Measurements from ENCODE around the gene SYNGR3.
A peak's percentile ranks its signal among the peaks of the same experiment; 100 is the strongest.

Gene SYNGR3

GRCh38 chr16:2028146-2028545 lies 38.4 kb downstream of the SYNGR3 start:
- Histone ChIP-seq H3K27me3 (ENCODE audit: control insufficient read depth, insufficient read depth, low read length) (no peaks in the 10 kb centered on the region), H3K4me3 (ENCODE audit: low read depth, low read length) (no peak overlapping the region), H3K27ac (no peak overlapping the region), H3K9me3 (ENCODE audit: control insufficient read depth, low read length) (no peaks in the 10 kb centered on the region), H3K79me2 (no peaks in the 10 kb centered on the region), H3K36me3 (ENCODE audit: control insufficient read depth, insufficient read depth, low read length) (no peaks in the 10 kb centered on the region), H3K4me2 (ENCODE audit: low read length) (no peak overlapping the region), H2AFZ (no peak overlapping the region), H3K9ac (no peak overlapping the region), H3K4me1 (peaks cover 2% of the 10 kb centered on the region)
- TF ChIP-seq, protein P1, sequence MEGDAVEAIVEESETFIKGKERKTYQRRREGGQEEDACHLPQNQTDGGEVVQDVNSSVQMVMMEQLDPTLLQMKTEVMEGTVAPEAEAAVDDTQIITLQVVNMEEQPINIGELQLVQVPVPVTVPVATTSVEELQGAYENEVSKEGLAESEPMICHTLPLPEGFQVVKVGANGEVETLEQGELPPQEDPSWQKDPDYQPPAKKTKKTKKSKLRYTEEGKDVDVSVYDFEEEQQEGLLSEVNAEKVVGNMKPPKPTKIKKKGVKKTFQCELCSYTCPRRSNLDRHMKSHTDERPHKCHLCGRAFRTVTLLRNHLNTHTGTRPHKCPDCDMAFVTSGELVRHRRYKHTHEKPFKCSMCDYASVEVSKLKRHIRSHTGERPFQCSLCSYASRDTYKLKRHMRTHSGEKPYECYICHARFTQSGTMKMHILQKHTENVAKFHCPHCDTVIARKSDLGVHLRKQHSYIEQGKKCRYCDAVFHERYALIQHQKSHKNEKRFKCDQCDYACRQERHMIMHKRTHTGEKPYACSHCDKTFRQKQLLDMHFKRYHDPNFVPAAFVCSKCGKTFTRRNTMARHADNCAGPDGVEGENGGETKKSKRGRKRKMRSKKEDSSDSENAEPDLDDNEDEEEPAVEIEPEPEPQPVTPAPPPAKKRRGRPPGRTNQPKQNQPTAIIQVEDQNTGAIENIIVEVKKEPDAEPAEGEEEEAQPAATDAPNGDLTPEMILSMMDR (IDR thresholded peaks at IDR 0.05) = no peak

DNA sequence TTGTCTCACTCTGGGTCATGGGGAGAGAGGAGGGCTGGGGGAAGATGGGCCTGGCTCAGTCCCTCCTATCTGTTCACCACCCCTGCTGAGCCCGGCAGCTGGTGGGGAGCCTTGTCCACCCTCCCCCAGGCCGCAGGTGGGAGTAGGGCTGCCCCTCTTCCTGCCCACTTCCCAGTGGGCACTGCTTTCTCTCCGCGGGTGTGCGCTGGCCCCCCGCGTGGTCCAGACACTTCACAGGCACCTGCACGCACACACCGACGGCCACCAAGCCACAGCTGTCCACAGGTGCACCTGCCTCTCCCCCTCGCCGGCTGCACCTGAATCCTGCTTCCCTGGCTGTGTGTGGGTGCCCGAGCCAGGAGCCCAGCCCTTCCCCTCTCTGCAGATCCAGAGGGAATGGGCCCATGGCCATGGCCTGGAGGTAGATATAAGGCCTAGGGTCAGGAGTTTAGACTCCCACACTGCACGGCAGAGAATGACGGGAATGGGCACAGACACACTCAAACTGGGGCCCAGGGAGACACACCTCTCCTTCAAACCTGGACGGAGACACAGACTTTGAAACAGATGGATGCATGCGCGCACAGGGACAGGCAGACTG lies 39.0 kb downstream of the SYNGR3 start:
- Histone ChIP-seq H3K4me2 (ENCODE audit: low read length) (no peak overlapping the region), H2AFZ (no peak overlapping the region), H3K79me2 (no peaks in the 10 kb centered on the region), H3K9me3 (ENCODE audit: control insufficient read depth, low read length) (no peaks in the 10 kb centered on the region), H3K27me3 (ENCODE audit: control insufficient read depth, insufficient read depth, low read length) (no peaks in the 10 kb centered on the region), H3K4me1 (peaks cover 2% of the 10 kb centered on the region), H3K27ac (no peak overlapping the region), H3K36me3 (ENCODE audit: control insufficient read depth, insufficient read depth, low read length) (no peaks in the 10 kb centered on the region), H3K9ac (no peak overlapping the region), H3K4me3 (ENCODE audit: low read depth, low read length) (peak overlapping the region; percentile 14)
- TF ChIP-seq, protein P1 (IDR thresholded peaks at IDR 0.05) = no peak

GRCh38 chr16:2029350-2029749 lies 39.6 kb downstream of the SYNGR3 start:
- H3K27me3 ChIP-seq (ENCODE audit: control insufficient read depth, insufficient read depth, low read length) = no peaks in the 10 kb centered on the region
- H3K4me2 ChIP-seq (ENCODE audit: low read length) = no peak overlapping the region
- TF ChIP-seq, protein P1 (IDR thresholded peaks at IDR 0.05) = no peak
- no peak overlapping the region for H2AFZ ChIP-seq
- peaks cover 2% of the 10 kb centered on the region for H3K4me1 ChIP-seq
- no peaks in the 10 kb centered on the region for H3K79me2 ChIP-seq
- no peaks in the 10 kb centered on the region for H3K36me3 ChIP-seq (ENCODE audit: control insufficient read depth, insufficient read depth, low read length)
- H3K27ac ChIP-seq = no peak overlapping the region
- no peak overlapping the region for H3K9ac ChIP-seq
- H3K9me3 ChIP-seq (ENCODE audit: control insufficient read depth, low read length) = no peaks in the 10 kb centered on the region
- peak overlapping the region; percentile 14 for H3K4me3 ChIP-seq (ENCODE audit: low read depth, low read length)

DNA sequence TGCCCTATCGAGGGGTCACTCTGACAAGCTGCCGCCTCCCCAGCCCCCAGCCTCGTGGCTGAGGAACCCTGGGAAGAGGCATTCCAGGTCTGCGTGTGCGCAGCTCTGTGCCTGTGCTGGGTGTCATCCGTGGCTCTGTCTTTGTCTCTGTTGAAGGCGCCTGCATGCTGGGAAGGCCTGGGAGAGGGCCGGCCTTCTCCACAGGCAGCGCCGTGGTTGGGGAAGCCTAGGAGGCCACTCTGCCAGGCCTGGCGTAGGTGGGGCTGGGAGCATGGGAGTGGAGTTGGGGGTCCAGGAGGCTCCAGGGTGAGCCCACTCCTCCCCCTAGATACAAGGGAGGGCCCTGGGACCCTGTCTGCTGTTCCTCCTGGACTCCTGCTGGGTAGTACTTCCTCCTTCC lies 40.3 kb downstream of the SYNGR3 start:
- no peak overlapping the region for H2AFZ ChIP-seq
- peak overlapping the region; percentile 17 for H3K4me2 ChIP-seq (ENCODE audit: low read length)
- H3K9ac ChIP-seq = no peak overlapping the region
- no peaks in the 10 kb centered on the region for H3K9me3 ChIP-seq (ENCODE audit: control insufficient read depth, low read length)
- TF ChIP-seq, protein P1 (IDR thresholded peaks at IDR 0.05) = no peak
- H3K36me3 ChIP-seq (ENCODE audit: control insufficient read depth, insufficient read depth, low read length) = no peaks in the 10 kb centered on the region
- H3K4me1 ChIP-seq = peaks cover 2% of the 10 kb centered on the region
- no peak overlapping the region for H3K27ac ChIP-seq
- no peaks in the 10 kb centered on the region for H3K79me2 ChIP-seq
- no peaks in the 10 kb centered on the region for H3K27me3 ChIP-seq (ENCODE audit: control insufficient read depth, insufficient read depth, low read length)
- H3K4me3 ChIP-seq (ENCODE audit: low read depth, low read length) = no peak overlapping the region

DNA sequence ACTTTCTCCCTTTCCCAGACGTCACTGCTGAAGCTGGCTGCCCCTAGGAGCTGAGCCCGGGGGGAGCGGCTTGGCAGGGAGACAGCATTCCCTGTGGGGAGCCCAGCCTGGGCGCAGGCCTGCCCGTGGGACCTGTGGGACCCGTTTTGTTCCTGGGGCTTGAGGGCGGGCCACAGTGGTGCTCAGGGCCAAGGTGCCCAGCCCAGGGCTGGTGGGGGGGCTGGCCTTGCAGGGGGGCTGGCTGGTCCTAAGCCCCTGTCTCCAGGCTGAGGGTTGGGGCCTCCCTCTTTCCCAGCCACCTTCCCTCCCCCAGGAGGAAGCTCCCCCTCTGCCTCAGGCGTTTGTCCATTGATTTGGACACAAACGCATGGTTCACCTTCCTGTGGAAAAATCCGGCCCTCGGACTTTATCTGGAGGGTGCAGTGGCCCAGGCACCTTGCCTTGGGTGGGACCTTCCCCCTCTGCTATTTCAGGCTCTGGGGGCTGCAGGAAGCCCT lies 41.4 kb downstream of the SYNGR3 start:
- Histone ChIP-seq H2AFZ (no peak overlapping the region), H3K4me2 (ENCODE audit: low read length) (no peak overlapping the region), H3K27me3 (ENCODE audit: control insufficient read depth, insufficient read depth, low read length) (no peaks in the 10 kb centered on the region), H3K4me3 (ENCODE audit: low read depth, low read length) (no peak overlapping the region), H3K36me3 (ENCODE audit: control insufficient read depth, insufficient read depth, low read length) (no peaks in the 10 kb centered on the region), H3K79me2 (no peaks in the 10 kb centered on the region), H3K27ac (no peak overlapping the region), H3K9me3 (ENCODE audit: control insufficient read depth, low read length) (no peaks in the 10 kb centered on the region), H3K4me1 (peaks cover 2% of the 10 kb centered on the region), H3K9ac (no peak overlapping the region)
- TF ChIP-seq, protein P1 (IDR thresholded peaks at IDR 0.05) = no peak

All from parathyroid adenoma (tissue), 2 donors.